Measurements from ENCODE around the gene PIGL. TPM values are rescaled to one million over a fixed set of nuclear protein-coding genes. Genes with fewer than 3 reads are reported as not detected.

The PIGL gene
- total and polyA plus RNA-seq, 4 donors: 8.9 to 38.1 (median 27.1) TPM

DNA sequence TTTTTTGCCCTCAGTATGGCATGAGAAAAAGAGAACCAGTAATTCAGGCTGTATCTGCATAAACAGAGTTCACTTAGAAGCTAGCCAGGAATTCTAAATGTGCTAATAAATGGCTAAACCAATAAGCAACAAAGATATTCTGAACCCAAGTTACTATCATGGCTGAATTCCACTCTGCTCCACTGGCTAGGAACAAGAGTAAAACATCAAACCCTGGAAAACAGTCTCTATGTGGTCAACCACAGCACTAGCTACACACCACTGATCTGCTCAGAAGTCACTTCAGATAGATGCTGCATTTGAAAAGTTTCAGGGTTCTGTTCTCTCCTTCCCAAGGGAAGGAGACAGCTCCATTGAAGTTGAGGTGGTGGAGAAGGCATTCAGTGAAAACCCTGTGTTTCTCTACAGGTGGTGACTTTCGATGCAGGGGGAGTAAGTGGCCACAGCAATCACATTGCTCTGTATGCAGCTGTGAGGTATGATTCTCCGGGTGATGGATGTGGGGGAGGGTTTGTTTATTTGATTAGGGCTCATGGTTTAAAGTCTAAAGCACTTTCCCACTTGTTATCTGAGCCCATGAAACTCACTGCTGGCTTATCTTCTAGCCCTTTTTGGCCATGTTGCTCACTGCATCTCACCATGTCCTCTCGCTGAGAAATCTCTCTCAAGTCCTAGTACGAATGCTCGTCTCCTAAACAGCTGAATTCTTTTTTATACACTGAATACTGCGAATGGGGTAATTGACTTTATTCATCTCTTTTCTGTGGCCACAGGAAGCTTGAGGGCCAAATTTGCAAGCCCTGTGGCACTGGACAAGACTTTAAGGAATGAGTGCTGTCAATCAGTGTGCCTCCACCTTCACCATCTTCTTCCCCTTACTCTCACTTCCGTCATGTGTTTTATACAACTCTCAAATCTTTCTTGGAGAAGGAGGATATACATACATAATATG is 96.4 kb downstream of the PIGL start:
- Histone ChIP-seq H3K27me3 (ENCODE audit: control insufficient read depth in 3 of 3, insufficient read depth in 3 of 3, low read length in 2 of 3) (no peaks in the 10 kb centered on the region), H3K4me3 (no peak overlapping the region), H3K27ac (ENCODE audit: low read depth in 1 of 2, low read length in 1 of 2) (no peak overlapping the region), H3K36me3 (ENCODE audit: control insufficient read depth in 4 of 4, insufficient read depth in 4 of 4, low read length in 4 of 4) (peaks cover 0 to 14% (median 7%) of the 10 kb centered on the region in 4 donors), H3K4me1 (ENCODE audit: control insufficient read depth in 5 of 5, insufficient read depth in 5 of 5, low read length in 5 of 5) (peaks cover 0 to 5% (median 0%) of the 10 kb centered on the region in 5 donors), H3K9ac (ENCODE audit: insufficient read depth in 1 of 2, low read length in 2 of 2) (no peak overlapping the region), H3K9me3 (ENCODE audit: control insufficient read depth in 4 of 4, insufficient read depth in 3 of 4, low read length in 3 of 4) (no peaks in the 10 kb centered on the region)
- TF ChIP-seq, protein P1, sequence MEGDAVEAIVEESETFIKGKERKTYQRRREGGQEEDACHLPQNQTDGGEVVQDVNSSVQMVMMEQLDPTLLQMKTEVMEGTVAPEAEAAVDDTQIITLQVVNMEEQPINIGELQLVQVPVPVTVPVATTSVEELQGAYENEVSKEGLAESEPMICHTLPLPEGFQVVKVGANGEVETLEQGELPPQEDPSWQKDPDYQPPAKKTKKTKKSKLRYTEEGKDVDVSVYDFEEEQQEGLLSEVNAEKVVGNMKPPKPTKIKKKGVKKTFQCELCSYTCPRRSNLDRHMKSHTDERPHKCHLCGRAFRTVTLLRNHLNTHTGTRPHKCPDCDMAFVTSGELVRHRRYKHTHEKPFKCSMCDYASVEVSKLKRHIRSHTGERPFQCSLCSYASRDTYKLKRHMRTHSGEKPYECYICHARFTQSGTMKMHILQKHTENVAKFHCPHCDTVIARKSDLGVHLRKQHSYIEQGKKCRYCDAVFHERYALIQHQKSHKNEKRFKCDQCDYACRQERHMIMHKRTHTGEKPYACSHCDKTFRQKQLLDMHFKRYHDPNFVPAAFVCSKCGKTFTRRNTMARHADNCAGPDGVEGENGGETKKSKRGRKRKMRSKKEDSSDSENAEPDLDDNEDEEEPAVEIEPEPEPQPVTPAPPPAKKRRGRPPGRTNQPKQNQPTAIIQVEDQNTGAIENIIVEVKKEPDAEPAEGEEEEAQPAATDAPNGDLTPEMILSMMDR (IDR thresholded peaks at IDR 0.05; ENCODE audit: control extremely low read depth, extremely low read depth): no peak
- WGBS, 2 donors: 86 to 89% methylated on average over 7 of the region's 7 CpGs
- ATAC-seq (ENCODE audit: insufficient read depth, low FRiP score) (no peak), DNase-seq (no peak)

DNA sequence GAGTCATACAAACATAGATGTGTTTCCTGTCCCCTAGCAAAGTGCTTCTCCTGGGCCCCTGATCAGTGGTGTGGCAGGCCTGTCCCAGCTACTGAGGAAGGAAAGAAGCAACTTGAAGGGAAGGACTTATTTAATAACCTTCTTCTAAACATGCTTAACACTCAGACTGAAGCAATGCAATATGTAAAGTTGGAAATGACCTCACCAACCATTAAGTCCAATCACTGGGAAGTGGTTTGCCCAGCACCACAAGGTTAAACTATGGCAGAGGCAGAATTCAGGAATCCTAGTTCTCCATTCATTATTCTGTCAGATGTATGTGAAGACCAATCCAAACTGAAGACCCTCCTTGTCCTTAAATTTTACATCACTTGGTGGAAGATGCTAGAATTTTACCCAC is 97.2 kb downstream of the PIGL start:
- no peaks in the 10 kb centered on the region for H3K9me3 ChIP-seq (ENCODE audit: control insufficient read depth in 4 of 4, insufficient read depth in 3 of 4, low read length in 3 of 4)
- ATAC-seq (ENCODE audit: insufficient read depth, low FRiP score): no peak
- peaks cover 0 to 5% (median 0%) of the 10 kb centered on the region in 5 donors for H3K4me1 ChIP-seq (ENCODE audit: control insufficient read depth in 5 of 5, insufficient read depth in 5 of 5, low read length in 5 of 5)
- H3K36me3 ChIP-seq (ENCODE audit: control insufficient read depth in 4 of 4, insufficient read depth in 4 of 4, low read length in 4 of 4): peaks cover 0 to 14% (median 7%) of the 10 kb centered on the region in 4 donors
- DNase-seq: no peak
- H3K4me3 ChIP-seq: no peak overlapping the region
- TF ChIP-seq, protein P1 (IDR thresholded peaks at IDR 0.05; ENCODE audit: control extremely low read depth, extremely low read depth): no peak
- no peaks in the 10 kb centered on the region for H3K27me3 ChIP-seq (ENCODE audit: control insufficient read depth in 3 of 3, insufficient read depth in 3 of 3, low read length in 2 of 3)
- H3K27ac ChIP-seq (ENCODE audit: low read depth in 1 of 2, low read length in 1 of 2): no peak overlapping the region
- no peak overlapping the region for H3K9ac ChIP-seq (ENCODE audit: insufficient read depth in 1 of 2, low read length in 2 of 2)

DNA sequence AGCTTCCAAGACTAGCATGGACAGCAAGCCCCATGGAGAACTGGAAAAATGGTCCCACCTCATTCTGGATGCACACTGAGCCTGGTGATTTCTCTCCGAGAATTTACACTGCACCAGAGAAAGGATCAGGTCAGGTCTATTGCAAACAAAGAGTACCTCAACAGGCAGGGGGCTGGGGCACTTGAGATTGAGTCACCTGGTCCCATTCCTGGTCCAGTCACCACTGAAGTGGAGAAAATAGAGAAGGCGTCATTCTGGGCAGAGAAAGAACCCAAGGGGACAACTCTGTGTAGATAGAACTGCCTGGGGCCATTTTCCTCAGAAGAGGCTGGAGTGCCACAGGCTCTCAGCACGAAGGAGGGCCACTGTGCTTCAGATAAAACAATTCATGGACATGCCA is 97.8 kb downstream of the PIGL start:
- H3K36me3 ChIP-seq (ENCODE audit: control insufficient read depth in 4 of 4, insufficient read depth in 4 of 4, low read length in 4 of 4): peaks cover 0 to 14% (median 7%) of the 10 kb centered on the region in 4 donors
- no peak overlapping the region for H3K4me3 ChIP-seq
- no peaks in the 10 kb centered on the region for H3K9me3 ChIP-seq (ENCODE audit: control insufficient read depth in 4 of 4, insufficient read depth in 3 of 4, low read length in 3 of 4)
- H3K27me3 ChIP-seq (ENCODE audit: control insufficient read depth in 3 of 3, insufficient read depth in 3 of 3, low read length in 2 of 3): no peaks in the 10 kb centered on the region
- no peak for ATAC-seq (ENCODE audit: insufficient read depth, low FRiP score)
- DNase-seq: no peak
- H3K27ac ChIP-seq (ENCODE audit: low read depth in 1 of 2, low read length in 1 of 2): no peak overlapping the region
- no peak overlapping the region for H3K9ac ChIP-seq (ENCODE audit: insufficient read depth in 1 of 2, low read length in 2 of 2)
- 79 to 88% methylated on average over 3 of the region's 3 CpGs for WGBS, 2 donors
- peaks cover 0 to 5% (median 0%) of the 10 kb centered on the region in 5 donors for H3K4me1 ChIP-seq (ENCODE audit: control insufficient read depth in 5 of 5, insufficient read depth in 5 of 5, low read length in 5 of 5)
- TF ChIP-seq, protein P1 (IDR thresholded peaks at IDR 0.05; ENCODE audit: control extremely low read depth, extremely low read depth): no peak

All from lung (tissue), 12 donors.